ENCODE results near the gene FYTTD1. TPM values are rescaled to one million over a fixed set of nuclear protein-coding genes. Genes with fewer than 3 reads are reported as not detected.

Gene FYTTD1
- total RNA-seq, 1 experiment from 2014 or later = 23.7 TPM

DNA sequence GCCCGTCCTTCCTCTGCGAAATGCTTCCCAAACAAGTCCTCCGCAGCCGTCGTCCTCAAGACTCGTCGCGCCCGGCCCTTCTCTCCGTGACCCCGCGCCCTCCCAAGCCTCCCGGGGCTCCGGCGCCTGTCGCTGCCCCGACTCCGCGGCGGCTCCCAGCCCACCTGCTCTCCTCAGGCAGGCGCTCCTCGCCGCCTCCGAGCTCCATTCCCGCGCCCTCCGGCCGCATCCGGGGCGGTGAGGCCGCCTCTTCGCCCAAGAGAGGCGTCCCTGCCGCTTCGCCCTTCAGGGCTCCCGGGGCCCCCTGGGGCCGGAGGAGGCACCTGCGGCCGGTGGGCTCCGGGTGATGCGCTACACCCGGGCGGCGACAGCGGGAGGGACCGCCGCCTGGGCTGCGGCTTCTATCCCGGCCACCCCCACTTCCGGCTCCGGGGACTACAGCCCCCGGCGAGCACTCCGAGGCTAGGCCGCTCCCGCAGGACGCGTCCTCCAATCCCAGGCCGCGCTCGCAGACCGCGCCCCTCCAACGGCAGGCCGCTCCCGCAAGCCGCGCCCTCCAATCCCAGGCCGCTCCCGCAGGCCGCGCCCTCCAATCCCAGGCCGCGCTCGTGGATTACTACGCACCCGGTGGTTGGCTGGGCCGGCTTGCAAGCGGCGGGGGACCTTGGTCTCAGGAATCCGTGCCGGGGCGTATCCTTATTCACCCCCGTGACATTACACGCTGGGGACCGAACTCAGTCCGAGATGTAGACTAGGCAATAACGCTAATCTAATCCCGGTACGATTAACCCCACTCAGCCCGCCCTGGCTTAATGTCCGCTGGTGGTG lies 13.0 kb upstream of the FYTTD1 start, which contains the start of gene RUBCN (continued):
- TF ChIP-seq, protein P1, sequence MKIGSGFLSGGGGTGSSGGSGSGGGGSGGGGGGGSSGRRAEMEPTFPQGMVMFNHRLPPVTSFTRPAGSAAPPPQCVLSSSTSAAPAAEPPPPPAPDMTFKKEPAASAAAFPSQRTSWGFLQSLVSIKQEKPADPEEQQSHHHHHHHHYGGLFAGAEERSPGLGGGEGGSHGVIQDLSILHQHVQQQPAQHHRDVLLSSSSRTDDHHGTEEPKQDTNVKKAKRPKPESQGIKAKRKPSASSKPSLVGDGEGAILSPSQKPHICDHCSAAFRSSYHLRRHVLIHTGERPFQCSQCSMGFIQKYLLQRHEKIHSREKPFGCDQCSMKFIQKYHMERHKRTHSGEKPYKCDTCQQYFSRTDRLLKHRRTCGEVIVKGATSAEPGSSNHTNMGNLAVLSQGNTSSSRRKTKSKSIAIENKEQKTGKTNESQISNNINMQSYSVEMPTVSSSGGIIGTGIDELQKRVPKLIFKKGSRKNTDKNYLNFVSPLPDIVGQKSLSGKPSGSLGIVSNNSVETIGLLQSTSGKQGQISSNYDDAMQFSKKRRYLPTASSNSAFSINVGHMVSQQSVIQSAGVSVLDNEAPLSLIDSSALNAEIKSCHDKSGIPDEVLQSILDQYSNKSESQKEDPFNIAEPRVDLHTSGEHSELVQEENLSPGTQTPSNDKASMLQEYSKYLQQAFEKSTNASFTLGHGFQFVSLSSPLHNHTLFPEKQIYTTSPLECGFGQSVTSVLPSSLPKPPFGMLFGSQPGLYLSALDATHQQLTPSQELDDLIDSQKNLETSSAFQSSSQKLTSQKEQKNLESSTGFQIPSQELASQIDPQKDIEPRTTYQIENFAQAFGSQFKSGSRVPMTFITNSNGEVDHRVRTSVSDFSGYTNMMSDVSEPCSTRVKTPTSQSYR (CRISPR knock-in tag; IDR thresholded peaks at IDR 0.05) = no peak
- TF ChIP-seq TEAD1 (CRISPR knock-in tag; IDR thresholded peaks at IDR 0.05) = no peak; the same call in 1 of the 2 replicates
- no peak for TF ChIP-seq ZNF219 (CRISPR knock-in tag; IDR thresholded peaks at IDR 0.05; ENCODE audit: borderline replicate concordance)

DNA sequence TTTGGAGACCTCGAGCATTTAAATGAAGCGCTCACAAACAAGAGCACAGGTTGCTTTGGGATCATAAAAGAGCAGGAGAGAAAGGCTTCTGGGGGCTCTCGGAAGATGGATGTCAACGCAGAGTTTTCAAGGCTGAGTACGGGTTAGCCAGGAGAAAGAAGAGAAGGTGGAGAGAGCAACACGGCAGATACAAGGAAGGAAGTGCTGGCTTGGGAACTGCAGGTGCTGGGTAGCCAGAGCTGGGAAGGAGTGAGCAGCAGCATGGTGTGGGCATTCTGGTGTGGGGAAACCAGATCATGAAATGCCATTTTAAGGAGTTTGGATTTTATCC lies 12.4 kb upstream of the FYTTD1 start:
- peak overlapping the region; percentile 80 for H3K27ac Mint-ChIP-seq
- H3K9me3 Mint-ChIP-seq = no peaks in the 10 kb centered on the region
- H3K4me1 Mint-ChIP-seq = peaks cover 22% of the 10 kb centered on the region
- POLR2A ChIA-PET = interaction anchor here (0.7 kb wide), 1 partner anchor 11 kb away, joined by 3 read pairs; no protein-coding TSS in a partner anchor
- H3K27me3 Mint-ChIP-seq (ENCODE audit: low read depth) = no peaks in the 10 kb centered on the region
- 0 out of 2 replicates have a peak, but pooled peaks have one; percentile 7 for TF ChIP-seq CREM (CRISPR knock-in tag; IDR thresholded peaks at IDR 0.05)
- TF ChIP-seq, protein P2, sequence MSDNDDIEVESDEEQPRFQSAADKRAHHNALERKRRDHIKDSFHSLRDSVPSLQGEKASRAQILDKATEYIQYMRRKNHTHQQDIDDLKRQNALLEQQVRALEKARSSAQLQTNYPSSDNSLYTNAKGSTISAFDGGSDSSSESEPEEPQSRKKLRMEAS (CRISPR knock-in tag; IDR thresholded peaks at IDR 0.05) = 0 out of 2 replicates have a peak, but pooled peaks have one; percentile 16
- TF ChIP-seq TEAD4 (CRISPR knock-in tag; IDR thresholded peaks at IDR 0.05) = no peak
- H3K4me3 Mint-ChIP-seq = peak overlapping the region; percentile 95
- DNase-seq (ENCODE audit: low spot score) (no peak), ATAC-seq (peak; percentile 1; the same call in 1 of the 2 replicates)
- CTCF ChIA-PET = no interaction called here
- no peaks in the 10 kb centered on the region for H3K36me3 Mint-ChIP-seq

DNA sequence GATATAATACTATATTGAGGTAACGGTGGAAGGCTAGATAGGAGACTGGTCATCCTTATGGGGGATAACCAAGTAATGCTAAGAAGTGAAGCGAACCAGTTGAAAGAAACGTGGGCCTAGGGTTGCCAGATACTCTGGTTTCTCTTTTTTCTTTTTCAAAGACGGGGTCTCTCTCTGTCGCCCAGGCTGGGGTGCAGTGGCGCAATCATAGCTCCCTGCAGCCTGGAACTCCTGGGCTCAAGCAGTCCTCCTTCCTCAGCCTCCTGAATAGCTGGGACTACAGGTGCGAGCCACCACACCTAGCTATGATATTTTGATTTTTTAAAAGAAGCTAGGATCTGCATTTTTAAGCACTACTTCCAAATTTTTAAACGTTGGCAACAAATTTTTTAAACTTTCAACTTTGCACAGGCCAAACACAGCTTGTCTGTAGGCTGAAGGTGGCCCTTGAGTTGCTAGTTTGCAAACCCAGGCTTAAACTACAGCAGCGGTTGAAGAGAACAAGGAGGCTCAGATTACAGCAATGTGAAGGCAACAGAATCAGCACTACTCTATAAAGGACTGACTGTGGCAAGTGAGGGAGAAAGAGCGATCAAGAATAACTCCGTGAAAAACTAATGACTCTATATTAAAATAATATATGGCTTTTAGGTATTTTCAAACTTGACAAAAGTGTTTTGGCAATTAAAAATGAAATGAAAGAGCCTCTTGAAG lies 11.8 kb upstream of the FYTTD1 start:
- ATAC-seq (no peak), DNase-seq (ENCODE audit: low spot score) (no peak)
- ChIA-PET CTCF (no interaction called here), POLR2A (interaction anchor here (0.7 kb wide), 1 partner anchor 11 kb away, joined by 3 read pairs; no protein-coding TSS in a partner anchor)
- Mint-ChIP-seq H3K27me3 (ENCODE audit: low read depth) (no peaks in the 10 kb centered on the region), H3K9me3 (no peaks in the 10 kb centered on the region), H3K27ac (peak overlapping the region; percentile 80; the same call in 1 of the 2 replicates), H3K4me1 (peaks cover 22% of the 10 kb centered on the region), H3K4me3 (peak overlapping the region; percentile 95), H3K36me3 (no peaks in the 10 kb centered on the region)
- TF ChIP-seq, protein P3, sequence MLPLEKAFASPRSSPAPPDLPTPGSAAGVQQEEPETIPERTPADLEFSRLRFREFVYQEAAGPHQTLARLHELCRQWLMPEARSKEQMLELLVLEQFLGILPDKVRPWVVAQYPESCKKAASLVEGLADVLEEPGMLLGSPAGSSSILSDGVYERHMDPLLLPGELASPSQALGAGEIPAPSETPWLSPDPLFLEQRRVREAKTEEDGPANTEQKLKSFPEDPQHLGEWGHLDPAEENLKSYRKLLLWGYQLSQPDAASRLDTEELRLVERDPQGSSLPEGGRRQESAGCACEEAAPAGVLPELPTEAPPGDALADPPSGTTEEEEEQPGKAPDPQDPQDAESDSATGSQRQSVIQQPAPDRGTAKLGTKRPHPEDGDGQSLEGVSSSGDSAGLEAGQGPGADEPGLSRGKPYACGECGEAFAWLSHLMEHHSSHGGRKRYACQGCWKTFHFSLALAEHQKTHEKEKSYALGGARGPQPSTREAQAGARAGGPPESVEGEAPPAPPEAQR (CRISPR knock-in tag; IDR thresholded peaks at IDR 0.05) = no peak
- no peak for TF ChIP-seq RORB (CRISPR knock-in tag; IDR thresholded peaks at IDR 0.05)
- TF ChIP-seq, protein P4, sequence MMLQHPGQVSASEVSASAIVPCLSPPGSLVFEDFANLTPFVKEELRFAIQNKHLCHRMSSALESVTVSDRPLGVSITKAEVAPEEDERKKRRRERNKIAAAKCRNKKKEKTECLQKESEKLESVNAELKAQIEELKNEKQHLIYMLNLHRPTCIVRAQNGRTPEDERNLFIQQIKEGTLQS (CRISPR knock-in tag; conservative IDR thresholded peaks at IDR 0.05) = no peak

DNA sequence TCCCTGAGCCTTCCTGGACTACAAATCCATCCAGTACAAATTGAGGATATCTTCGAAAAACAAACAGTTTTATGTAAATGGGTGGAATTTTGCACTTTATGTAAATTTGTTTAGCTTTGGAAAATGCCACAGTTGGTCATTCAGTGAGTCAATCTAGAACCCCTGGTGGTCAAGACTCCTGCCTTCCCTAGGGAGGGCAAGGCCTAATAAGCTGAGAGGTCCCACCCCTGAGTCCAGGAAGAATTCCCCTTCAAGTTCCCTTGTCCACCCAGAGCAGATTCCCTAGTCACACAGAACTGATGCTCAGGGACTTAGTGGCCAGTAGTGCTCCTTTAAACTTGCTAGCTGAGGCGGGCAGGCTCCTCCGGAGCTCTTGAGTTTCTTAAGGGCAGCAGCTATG lies 6.9 kb upstream of the FYTTD1 start:
- no peak for TF ChIP-seq PRRX2 (CRISPR knock-in tag; IDR thresholded peaks at IDR 0.05)
- no peak for TF ChIP-seq TCF7 (CRISPR knock-in tag; IDR thresholded peaks at IDR 0.05; ENCODE audit: low read depth)
- TF ChIP-seq, protein P5, sequence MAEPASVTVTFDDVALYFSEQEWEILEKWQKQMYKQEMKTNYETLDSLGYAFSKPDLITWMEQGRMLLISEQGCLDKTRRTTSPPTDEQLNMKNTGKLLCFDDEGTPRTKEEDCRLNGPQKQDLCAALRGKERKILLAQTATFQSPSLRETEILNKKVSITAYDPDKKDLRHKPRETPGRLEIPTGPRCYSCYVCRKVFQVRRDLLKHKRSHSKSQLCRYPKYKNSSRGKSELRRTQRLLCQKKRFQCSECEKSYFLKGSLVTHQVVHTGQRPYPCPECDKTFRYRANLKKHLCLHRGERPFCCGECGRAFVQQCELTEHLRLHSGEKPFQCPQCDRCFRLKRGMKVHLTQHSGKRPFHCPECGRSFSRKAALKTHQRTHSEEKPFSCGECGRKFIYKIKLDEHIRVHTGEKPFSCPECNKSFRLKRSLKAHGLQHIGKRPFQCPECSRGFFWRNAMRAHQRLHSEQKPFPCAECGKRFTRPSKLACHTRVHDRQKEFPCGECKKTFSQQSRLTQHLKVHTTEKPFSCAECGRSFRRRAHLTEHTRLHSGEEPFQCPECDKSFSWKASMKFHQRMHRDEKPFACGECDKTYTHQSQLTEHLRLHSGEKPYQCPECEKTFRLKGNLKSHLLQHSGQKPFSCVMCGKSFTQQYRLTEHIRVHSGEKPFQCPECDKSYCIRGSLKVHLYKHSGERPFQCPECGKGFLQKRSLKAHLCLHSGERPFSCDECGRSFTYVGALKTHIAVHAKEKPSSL (CRISPR knock-in tag; conservative IDR thresholded peaks at IDR 0.05) = no peak
- TF ChIP-seq ZNF263 (CRISPR knock-in tag; IDR thresholded peaks at IDR 0.05; ENCODE audit: low read depth) = no peak
- no peak; the same call in 1 of the 2 replicates for ATAC-seq

More for the DNA sequence above, 6.9 kb upstream of the FYTTD1 start:
- DNase-seq (ENCODE audit: low spot score) = no peak
- POLR2A ChIA-PET = no interaction called here
- Mint-ChIP-seq H3K9me3 (0 out of 2 replicates have a peak, but pooled peaks cover 6% of the 10 kb centered on the region), H3K27me3 (ENCODE audit: low read depth) (no peaks in the 10 kb centered on the region), H3K4me3 (no peak overlapping the region), H3K36me3 (no peaks in the 10 kb centered on the region), H3K27ac (no peak overlapping the region), H3K4me1 (peaks cover 14% of the 10 kb centered on the region)
- CTCF ChIA-PET = no interaction called here
